GM12865 (cell line): ENCODE results near the gene LLGL2.

ENCODE experiments used
- DNase-seq: peaks from one replicate; pipeline ENCODE4 v3.0.0; 2010; ENCODE audit warnings: low read depth
- H3K4me3 ChIP-seq: 2 replicates; pipeline ENCODE4 v1.5.1; 2011; ENCODE audit warnings: mild to moderate bottlenecking, low read depth, low read length, control low read depth
- TF ChIP-seq, protein P1 (sequence below): IDR thresholded peaks from 2 replicates; pipeline ENCODE4 v1.5.1; 2011; ENCODE audit warnings: low read length, control low read depth, low read depth, inconsistent platforms; ENCODE audit not compliant: insufficient read depth; ENCODE audit errors: missing control alignments

The LLGL2 gene

DNA sequence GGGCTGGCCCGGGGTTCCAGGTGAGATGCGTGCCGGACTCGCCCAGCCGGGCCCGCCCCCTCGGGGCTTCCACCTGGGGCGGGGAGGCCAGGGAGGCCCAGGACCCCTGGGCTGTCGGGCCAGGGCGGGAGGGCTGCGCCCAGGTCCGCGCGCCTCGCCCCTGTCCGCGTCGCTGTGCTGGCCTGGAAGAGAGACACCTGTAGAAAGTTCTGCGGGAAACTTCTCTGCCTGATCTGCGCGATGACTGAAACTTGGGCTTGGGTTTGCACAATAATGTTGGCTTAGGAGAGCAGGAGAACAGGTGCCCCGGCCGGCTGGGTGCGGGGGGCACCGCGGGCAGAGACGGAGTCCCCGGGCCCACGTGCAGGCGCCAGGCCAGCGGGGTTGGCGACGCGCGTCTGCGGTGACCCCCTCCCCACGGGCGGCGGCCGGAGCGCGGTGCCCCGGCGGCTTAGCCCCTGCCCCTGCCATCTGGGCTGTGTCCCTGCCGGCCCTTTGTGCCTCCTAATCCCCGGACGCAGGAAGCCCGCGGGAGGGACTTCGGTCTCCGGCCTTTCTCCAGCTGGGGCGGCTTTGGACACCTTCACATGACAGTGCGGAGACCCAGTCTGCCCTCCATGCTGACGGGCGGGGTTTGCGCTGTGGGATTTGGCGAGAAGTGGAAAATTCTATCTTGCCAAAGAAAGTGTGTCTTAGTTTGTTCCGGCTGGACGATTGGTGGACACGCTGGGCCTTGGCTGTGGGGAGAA, 483 bp downstream of the LLGL2 start:
- peak overlapping the region; percentile 56 for H3K4me3 ChIP-seq
- no peak for DNase-seq
- TF ChIP-seq, protein P1, sequence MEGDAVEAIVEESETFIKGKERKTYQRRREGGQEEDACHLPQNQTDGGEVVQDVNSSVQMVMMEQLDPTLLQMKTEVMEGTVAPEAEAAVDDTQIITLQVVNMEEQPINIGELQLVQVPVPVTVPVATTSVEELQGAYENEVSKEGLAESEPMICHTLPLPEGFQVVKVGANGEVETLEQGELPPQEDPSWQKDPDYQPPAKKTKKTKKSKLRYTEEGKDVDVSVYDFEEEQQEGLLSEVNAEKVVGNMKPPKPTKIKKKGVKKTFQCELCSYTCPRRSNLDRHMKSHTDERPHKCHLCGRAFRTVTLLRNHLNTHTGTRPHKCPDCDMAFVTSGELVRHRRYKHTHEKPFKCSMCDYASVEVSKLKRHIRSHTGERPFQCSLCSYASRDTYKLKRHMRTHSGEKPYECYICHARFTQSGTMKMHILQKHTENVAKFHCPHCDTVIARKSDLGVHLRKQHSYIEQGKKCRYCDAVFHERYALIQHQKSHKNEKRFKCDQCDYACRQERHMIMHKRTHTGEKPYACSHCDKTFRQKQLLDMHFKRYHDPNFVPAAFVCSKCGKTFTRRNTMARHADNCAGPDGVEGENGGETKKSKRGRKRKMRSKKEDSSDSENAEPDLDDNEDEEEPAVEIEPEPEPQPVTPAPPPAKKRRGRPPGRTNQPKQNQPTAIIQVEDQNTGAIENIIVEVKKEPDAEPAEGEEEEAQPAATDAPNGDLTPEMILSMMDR, result no peak

DNA sequence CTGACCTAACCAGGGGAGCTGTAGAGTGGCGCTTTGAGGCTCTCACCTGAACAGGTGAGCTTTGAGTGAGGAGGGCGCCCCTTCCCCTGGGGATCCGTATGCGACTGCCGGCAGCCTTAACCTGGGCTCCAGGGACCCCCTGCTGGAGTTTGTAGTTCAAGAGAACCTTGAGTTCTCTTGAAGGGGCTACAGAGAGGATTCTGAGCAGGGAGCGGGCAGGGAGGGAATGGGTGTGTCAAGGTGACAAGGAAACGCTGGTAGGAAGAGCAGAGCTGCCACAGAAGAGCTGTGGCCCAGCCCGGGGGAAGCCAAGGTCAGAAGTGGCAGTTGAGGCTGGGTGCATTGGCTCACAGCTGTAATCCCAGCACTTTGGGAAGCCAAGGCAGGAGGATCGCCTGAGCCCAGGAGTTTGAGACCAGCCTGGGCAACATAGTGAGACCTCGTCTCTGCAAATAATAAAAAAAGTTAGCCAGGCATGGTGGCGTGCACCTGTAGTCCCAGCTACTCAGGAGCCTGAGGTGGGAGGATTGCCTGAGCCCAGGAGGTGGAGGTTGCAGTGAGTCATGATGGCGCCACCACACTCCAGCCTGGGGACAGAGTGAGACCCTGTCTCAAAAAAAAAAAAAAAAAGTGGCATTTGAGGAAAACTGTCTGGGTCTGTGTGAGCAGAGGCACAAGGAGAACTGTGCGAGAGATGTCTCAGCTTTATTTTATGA, 1.2 kb downstream of the LLGL2 start:
- no peak overlapping the region for H3K4me3 ChIP-seq
- TF ChIP-seq, protein P1, result no peak
- DNase-seq, result no peak

DNA sequence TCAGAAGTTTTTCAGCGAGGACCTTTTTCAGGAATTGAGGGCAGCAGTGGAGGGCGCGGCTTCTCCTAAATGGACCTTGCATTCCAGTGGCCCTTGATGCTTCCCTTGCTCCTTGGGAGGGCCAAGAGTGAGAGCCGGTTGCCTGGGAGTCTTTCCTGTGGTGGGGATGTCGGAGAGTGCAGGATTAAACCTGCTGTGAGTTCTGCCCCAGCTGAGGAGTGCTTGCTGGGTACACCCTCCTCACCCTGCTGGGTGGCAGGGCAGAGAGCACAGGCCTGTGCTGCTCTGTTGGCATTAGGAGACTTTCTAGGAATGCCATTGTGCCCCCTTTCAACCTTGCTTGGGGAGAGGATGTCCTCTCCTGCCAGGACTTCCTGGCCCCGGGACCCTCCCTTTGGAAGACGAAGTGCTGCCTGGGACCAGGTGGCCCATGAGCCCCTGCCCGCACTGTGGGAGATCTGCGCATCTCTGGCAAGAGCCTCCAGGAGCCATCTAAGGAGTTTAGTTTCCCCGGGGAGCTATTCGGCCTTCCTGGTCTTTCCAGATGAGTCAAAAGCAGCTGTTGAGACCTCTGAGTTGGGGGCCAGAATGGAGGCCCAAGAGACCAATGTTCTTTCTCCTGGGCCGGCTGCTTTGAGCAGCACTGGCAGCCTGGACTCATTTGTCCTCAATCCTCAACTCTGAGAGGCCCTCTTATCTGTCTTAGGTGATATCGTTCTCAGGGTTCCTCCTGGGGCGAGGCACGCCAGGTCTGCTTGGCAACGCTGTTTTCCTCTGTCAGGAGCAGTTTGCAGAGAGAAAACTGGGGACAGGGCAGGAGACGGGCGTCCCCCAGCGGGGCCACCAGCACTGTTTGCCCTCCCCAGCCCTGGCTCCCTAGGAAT, 5.6 kb downstream of the LLGL2 start:
- TF ChIP-seq, protein P1, result no peak
- no peak for DNase-seq

DNA sequence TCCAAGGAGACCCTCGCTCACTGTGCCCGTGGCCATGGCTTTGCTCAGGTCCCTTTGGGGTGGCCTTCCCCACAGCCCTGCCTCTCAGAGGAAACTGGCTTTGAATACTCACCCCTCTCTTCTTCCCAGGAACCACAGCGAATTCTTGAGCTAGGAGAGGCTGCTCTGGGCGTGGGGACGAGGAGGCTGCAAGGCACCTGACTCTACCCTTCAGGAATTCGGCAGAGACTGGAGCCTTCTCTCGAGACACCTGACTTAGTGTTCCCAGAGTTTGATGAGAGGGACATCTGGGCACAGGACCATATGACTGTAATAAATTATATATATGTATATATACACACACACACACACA, 6.2 kb downstream of the LLGL2 start:
- DNase-seq, result no peak
- no peak overlapping the region for H3K4me3 ChIP-seq
- TF ChIP-seq, protein P1, result no peak

More for the DNA sequence above, 5.6 kb downstream of the LLGL2 start:
- H3K4me3 ChIP-seq, result no peak overlapping the region

DNA sequence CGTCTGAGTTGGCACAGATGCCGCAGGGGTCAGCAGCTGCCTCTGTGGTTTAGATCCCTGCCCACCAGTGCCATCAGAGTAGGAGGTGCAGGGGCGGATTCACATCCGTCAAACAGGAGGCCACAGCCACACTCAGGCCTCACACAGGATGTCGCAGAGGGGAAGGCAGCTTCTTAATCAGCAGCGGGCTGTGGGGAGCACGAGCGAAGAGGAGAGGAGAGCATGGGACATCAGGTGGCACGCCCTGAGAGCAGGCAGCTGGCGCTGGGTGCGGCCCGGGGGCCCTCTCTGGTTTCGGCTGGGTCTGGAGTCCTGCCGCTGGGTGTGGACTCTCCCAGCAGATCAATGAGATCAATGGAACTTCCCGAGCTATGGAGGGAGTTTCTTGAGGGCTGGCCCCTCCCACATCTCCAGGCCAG, 9.6 kb downstream of the LLGL2 start:
- TF ChIP-seq, protein P1, result no peak
- DNase-seq, result peak; percentile 79
- H3K4me3 ChIP-seq, result no peak overlapping the region

DNA sequence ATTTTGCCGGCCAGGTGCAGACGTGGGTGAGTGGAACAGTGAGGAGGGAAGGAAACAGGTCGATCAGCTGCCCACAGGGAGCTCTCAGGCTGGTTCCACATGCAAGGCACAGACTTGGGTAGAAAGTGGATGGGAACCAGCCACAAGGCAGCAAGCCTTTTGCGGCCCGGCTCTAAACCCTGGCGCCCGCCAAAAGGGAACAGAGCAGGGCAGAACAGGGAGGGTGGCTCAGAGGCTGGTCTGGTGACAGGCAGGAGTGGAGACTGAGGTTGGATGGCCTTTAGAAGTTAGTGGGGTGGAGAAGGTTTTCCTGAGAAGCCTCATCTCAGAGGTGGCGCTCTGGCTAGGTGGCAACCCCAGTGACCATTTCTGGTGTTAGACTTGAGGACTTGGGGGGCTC, 10.4 kb downstream of the LLGL2 start:
- no peak for DNase-seq
- no peak overlapping the region for H3K4me3 ChIP-seq
- TF ChIP-seq, protein P1, result no peak
